ENCODE results near the gene CDC5L.

CDC5L gene

DNA sequence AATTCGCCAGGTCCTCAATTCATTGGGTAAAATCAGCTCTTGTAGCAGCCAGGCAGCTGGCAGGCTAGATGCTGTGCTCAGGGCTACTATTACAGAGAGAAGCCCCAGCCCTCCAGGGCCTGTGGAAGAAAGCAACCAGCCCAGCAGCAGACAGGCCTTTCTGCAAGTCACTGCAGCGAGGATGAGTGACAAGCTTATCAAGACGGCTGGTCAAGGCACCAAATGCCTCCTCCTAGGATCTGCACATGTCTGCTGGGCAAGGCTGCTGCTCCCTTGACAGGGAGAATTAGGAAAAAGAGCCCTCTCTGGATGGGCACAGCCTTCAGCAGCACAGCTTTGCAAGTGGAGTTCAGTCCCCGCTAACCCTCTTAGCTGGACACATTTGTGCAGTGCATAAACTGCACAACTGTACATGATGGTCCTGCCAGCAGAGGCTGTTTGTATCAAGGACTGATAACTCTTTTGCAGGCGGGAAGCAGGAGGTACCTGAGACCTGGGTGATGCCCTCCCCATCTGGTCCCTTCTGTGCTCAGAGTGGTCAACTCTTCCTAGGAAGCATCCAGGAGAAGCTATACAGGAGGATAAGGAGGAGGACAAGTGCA lies 89.9 kb downstream of the CDC5L start:
- no peak for DNase-seq

DNA sequence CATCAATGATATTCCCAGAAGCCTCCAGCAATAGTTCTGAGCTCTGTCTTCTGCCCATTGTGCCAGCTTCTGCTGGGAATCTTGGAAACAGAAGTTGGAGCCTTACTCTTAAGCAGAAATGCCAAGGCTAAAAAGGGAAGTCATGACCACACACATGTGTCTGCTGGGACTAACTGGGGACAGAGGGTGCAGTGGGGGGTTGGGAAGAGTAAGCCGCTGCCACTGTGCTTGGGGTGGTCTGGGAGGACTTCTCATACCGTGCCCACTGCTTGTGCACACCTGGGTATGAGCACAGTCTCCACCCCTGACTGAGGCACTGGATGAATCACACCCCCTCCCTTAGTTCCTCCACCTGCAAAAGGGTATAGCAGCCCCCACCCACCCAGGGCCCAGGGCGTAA lies 90.7 kb downstream of the CDC5L start:
- no peak for DNase-seq

DNA sequence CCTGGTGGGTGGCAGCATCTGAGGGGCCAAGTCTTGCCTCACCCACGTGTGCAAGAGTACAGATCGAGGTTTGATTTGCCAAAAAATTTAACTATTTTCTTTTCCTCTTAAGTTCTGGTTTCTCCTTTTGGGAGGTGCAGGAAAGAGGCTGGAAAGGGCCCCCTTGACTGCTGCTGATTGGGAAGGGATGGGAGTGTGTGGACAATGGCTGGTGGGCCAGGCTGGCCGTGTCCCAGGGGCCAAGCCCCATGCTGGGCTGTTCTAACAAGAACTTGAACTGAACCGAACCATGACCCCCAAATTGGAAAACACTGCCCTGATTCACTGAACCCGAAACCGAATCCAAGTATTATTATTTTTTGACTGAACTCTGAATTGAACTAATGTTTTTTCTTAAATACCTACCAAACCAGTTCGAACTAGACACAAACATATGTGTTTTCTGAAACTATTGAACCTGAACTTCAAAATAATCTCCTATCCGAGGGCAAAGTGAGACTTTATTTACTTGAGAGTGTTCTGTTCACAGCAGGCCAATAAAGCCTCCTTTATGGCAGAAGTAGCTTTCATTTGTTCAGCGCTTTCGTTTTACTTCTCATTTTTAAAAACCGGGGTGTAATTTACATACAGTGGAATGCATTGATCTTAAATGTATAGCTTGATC lies 91.2 kb downstream of the CDC5L start:
- DNase-seq: no peak

DNA sequence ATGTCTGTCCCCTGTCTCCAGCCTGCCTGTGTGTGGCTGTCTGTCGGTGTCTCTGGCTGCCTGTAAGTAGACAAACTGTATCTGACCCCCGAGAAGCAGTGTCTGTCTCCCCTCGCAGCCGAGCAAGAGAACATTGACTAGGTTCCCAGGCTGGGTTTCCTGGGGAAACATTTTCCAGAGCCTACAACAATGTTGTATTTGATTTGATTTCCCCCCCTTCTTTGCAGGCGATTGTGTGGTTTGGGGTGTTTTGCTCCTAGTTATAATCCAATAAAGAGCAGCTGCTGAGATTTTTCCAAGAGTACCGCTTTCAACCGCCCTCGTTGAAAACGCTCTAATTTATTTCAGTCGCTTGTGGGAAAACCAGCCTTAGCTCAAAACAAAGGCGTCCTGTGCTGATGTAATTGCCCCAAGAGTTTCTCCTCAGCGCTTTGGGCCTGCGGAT lies 92.6 kb downstream of the CDC5L start:
- no peak for DNase-seq

DNA sequence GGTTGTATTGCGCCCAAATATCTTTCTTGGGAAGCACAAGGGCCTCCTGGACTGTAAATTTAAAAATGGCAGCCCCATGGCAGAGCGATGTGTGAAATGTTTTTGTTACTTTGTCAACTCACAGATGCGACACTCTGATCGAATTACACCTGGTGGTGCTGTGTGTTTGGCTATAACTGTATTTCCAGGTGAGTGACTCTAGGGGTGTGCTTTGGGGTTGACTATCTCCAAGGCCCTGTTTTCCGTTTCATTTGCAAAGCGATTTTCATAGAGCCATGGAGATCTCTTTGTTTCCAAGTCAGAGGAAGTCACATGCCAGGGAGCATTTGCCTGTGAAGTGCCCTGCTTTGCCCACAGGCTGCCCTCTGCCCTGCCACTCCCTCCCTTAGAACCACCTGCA lies 93.5 kb downstream of the CDC5L start:
- no peak for DNase-seq

DNA sequence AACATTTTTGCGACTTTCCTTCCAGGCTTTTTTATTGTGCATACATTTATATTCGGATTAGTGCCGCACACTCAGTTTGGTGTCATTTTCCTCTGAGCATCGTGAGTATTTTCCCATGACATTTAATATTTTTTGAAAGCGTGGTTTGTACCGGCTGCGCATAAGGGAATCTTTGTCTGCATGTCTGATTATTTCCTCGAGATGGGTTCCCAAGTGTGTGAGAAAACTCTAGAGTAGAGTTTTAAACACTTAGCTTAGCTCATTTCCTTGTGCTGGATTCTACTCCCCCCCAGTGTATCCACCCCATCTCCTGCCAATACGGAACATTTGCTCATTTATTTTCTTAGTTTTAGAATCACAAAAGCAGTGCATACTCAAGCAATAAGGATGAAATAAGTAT lies 94.3 kb downstream of the CDC5L start:
- DNase-seq: no peak

DNA sequence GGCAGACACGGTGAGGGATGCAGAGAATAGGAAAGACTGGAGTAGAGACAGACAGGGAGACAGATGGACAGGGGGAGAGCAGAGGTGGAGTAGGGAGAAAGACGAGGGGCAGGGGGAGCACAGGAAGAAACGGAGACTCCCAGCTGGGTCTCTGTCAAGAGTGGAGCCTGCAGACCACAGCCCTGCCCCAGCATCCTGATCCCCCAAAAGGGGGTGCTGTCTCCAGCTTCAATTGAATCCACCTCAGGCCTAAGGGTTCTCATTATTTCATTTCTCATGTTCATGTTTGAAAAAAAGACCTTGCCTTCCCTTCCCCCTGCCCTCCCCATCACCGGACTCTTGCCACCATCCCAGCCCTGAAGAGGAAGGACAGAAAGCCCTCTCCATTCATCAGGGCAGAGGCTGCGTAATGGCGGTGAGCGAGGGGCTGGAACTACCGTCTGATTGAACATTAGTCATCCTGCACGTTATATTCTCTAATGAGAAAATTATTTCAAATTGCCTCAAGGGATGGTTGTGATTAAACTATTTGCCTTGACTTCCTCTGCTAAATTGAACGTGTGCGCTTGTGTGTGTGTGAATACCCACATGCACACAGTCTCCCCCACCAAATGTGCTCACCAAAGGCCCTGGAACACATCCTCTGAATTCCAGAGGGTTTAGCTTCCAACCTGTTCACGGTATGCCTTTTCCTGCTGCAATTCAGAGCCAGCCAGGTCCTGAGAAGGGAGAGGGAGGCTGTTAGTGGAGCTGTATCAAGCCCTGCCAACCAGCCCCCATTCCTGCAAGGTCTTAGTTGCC lies 98.3 kb downstream of the CDC5L start:
- no peak for DNase-seq

DNA sequence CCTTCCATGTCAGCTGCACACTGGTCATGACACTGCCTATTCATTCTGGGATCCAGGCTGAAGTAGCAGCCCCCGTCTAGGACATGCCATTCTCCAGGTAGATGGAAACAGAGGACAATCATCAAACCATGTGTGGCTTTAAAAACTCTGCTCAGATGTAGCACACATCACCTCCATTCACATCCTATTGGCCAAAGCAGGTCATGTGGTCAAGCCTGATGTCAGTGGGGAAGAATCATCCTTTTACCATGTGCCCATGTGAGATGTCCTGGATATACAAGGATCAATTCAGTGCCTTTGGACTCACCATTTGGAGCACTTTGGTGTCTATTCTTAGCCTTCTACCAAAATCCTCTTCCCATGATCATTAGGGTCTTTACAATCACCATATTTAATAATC lies 99.5 kb downstream of the CDC5L start:
- DNase-seq: no peak

DNA sequence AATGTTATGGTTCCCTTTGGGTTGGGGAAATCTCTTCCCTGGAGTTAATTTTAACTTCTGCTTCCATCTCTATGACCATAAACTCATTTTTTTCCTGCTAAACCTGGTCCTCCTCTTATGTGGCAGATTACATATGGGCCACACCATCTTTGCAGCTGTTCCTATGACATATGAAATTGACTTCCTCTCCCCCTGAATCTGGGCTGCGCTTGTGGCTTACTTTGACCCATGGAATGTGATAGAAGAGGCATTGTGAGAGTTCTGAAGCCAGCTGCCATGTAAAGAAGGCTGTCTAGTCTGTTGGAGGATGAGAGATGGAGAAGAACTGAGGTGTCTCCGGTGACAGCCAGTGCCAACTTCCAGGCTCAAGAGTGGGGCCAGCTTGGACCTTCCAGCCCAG lies 100.1 kb downstream of the CDC5L start:
- DNase-seq: no peak

DNA sequence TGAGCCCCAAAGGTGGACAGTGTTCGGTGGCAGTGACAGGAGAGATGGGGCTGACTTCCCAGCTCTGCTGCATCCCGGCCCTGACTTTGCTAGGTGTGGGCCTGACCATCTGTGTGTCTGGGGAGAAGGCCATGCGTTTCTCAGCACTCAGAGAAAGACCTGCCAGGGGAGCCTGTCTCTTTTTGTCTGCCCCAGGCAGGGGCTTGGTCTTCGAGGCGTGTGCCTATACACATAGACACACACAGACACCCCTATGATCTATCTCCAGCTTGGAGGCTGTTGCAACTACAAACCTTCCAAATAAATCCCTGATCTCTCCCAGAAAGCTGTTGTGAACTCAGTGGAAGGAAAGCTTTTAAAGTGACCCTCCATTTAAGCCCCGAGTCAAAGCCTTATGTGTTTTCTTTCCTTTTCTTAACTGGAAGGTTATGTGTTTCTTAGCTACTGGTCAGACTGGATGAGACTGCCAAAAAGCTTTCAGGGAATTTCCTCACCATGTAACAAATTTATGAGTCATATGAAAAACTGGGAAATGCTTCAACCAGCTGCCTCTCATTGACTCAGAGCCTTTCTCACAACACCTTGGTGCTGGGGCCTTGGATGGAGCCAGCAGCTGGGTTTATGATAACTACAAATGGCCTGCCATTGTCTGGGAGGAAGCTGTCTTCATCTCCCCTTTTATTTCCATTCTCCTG lies 102.6 kb downstream of the CDC5L start:
- DNase-seq: peak; percentile 93

DNA sequence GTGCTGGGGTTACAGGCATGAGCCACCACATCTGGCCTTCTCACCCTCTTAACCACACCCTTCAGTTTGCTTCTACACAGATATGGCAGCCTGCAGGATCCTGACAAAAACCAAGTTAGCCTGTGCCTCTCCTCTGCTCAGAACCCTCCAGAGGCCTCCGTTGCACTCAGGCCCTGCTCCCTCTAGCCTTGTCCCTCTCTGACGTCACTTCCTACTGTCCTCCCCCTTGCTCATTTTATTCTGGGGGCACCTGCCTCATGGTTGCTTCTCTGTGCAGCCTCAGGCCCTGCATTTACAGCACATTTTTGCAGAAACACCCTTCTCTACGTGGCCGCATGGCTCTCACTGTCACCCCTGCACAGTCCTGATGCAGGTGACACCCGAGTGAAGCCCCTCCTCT lies 105.6 kb downstream of the CDC5L start:
- DNase-seq: no peak

DNA sequence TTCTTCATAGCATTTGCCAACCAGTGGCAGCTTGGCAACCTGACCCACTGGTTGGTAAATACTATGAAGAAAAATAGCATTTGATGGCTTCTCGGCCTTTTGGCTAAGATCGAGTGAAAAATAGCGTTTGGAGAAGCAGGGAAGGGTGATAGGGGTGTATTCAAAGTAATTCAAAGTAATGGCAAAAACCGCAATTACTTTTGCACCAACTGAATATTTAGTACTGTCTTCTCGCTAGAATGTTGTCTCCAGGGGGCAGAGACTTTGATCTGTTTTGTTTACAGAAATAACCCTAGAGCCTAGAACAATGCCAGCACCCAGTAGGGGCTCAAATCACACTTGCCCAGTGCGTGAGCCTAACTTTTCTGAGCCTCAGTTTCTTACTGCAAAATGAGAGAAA lies 106.1 kb downstream of the CDC5L start:
- no peak for DNase-seq

DNA sequence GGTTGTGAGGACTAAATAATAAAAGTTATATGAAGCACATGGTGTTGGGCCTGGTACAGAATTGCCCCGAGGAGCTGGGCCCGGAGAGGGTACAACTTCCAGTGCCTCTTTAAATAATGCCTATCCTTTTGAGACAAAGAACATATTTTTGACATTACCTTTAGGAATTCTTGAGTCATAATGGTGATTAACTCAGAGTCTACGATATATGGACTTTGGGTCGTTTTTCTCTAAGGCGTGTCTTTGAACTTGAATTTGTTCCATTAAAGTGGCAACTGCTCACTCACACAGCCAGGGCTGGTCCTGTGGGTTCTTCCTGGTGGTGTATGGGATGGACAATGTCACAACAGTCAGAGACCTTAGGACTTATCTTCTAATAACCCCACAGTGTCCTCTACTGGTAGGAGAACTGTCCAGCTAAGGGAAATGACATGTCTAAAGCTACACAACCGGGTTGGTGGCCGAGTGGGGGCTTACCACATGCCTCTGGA lies 106.5 kb downstream of the CDC5L start:
- no peak for DNase-seq

DNA sequence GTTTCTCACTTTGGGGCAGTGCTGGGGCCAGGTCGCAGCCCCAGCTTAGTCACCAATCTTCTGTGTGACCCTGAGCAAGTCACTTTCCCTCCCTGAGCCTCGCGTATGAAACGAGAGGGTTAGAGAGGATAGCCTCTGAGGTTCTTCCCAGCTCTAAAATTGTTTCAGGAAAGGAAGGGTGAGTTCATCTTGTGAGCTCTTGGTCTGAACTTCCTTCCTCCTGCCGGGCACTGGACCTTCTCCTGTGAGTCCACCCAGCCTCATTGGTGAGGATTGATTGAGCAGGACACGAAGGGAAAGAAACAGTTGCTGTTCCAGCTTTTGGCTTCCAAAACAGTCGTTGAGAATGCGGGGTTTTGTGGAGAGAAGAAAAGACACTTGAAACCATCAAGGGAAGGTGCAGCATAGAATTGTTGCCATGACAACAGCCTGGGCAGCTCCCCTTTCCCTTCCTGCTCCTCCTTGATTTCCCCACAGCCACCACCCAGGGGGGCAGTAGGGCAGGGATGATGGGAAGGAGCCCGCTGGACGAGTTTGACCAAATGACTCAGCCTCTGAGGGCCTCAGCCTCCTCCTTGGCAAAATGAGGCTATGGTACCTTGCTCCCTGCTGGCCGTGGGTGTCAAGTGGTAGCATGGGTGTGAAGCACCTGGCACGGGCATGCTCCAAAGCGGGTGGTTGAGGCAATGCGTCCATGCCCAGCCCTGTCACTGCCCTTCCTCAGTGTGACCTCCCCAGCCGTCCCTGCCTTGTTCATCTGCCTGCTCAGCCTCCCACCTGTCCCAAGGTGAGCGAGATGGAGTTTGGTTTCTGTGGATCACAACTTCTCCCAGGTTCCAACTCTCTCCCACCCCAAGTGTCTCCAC lies 107.8 kb downstream of the CDC5L start:
- no peak for DNase-seq

DNA sequence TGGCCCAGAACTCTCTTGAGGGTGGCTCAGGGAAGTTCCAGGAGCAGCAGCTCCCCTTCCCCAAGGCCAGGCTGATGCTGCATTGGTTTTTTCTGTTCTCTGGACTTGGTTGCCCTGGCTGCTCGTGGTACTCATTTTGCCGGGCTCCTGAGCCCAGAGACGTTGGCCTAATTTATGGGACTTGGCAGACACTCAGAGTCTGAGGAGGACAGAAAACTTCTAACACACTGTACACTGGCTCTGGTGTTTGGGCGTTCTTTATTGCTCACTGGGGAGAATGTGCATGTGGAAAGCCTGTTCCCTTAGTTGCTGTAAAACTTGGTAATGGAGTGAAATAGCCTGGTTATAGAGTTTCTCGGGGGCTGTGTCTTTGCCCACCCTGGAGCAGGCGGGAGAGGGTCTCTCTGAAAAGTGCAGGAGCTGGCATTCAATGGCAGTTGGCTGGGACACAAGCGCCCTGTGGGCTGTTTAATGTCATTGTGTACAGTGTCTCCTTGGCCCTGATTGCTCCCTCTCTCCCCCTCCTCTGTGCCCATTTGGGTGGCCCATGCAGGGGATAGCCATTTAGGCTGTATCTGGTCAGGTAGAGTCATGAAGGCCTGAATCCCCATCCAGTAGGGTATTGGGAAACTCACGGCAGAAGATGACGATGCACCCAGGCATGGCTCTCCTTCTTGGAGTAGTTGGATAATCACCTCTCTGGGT lies 109.3 kb downstream of the CDC5L start:
- no peak for DNase-seq

DNA sequence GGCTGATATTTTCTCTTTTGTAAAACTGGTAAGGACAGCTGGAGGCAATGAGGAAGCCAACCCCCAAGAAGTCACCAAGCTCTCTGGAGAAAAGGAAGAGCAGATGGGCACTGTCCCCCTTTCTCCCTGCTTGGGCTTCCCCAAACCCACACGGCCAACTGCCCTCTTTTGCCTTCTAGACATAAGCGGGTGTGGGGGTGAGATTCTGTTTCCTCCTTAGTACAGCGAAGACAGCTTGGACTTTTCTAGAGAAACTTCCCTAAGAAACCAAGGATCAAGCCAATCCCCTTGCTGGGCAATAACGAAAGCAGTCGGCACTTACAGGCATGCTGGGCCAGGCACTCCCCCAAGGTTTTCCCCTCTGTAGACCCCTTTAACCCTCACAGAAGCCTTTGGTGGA lies 110.3 kb downstream of the CDC5L start:
- DNase-seq: no peak

DNA sequence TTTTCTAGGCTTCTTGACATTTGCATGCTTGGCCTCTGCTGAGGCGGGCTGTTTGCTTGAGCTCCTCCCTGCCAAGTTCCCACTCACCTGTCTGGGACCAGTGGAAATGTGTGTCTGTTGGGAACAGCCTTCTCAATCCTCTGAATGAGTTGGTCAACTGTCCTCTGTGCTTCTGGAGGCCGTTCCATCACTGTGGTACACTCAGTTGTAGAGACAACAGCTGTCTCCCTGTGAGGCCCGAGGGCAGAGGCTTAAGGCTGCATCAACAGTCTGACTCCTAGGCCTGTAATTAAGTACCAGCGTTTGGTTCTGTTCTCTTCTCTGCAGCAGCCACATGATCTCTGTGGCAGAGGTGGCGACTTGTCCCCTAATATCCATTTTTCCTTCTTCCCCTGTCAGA lies 110.9 kb downstream of the CDC5L start:
- DNase-seq: no peak

DNA sequence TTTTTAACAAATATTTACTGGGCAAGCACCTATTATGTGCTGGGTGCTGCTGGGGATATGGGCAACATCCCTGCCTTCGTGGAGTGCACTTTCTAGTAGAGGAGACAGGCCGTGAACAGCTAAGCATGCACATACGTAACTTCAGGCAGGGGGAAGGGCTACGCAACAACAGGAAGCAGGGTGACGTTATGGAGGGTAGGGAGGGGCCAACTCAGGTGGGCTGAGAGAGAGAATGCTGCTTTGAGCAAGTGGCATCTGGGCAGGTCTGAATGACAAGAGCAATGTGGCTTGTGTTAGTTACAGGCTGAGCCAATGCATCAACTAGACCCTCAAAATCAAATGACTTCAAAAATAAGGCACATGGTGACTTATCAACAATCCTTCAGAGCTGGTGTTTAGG lies 112.1 kb downstream of the CDC5L start:
- no peak for DNase-seq
